ENCODE data around the gene DAB1. TPM values are rescaled to one million over a fixed set of nuclear protein-coding genes. Genes with fewer than 3 reads are reported as not detected.

DAB1 gene
- total RNA-seq, 3 donors from 2014 or later (not counting 1 experiment from before 2014, with no cell fraction given), result 0.41 TPM; not detected in 2

GRCh38 chr1:57048856-57049255, 375.0 kb downstream of the DAB1 start:
- Mint-ChIP-seq H3K27me3 (ENCODE audit: low read depth in 2 of 2) (peaks cover 22 to 45% of the 10 kb centered on the region in 2 donors), H3K4me3 (no peak overlapping the region), H3K4me1 (no peaks in the 10 kb centered on the region), H3K9me3 (no peaks in the 10 kb centered on the region), H3K36me3 (no peaks in the 10 kb centered on the region), H3K27ac (no peak overlapping the region)
- ATAC-seq, result no peak
- H3K27me3 ChIP-seq (ENCODE audit: control insufficient read depth, insufficient read depth, low read length), result no peaks in the 10 kb centered on the region
- TF ChIP-seq, protein P1, sequence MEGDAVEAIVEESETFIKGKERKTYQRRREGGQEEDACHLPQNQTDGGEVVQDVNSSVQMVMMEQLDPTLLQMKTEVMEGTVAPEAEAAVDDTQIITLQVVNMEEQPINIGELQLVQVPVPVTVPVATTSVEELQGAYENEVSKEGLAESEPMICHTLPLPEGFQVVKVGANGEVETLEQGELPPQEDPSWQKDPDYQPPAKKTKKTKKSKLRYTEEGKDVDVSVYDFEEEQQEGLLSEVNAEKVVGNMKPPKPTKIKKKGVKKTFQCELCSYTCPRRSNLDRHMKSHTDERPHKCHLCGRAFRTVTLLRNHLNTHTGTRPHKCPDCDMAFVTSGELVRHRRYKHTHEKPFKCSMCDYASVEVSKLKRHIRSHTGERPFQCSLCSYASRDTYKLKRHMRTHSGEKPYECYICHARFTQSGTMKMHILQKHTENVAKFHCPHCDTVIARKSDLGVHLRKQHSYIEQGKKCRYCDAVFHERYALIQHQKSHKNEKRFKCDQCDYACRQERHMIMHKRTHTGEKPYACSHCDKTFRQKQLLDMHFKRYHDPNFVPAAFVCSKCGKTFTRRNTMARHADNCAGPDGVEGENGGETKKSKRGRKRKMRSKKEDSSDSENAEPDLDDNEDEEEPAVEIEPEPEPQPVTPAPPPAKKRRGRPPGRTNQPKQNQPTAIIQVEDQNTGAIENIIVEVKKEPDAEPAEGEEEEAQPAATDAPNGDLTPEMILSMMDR (IDR thresholded peaks at IDR 0.05), result no peak
- no peaks in the 10 kb centered on the region for H3K9me3 ChIP-seq (ENCODE audit: control insufficient read depth, insufficient read depth, low read length)
- H3K36me3 ChIP-seq (ENCODE audit: control insufficient read depth, insufficient read depth, low read length), result no peaks in the 10 kb centered on the region
- no peak for DNase-seq
- H3K4me3 ChIP-seq (ENCODE audit: low read length), result no peak overlapping the region
- H3K4me1 ChIP-seq (ENCODE audit: control insufficient read depth, insufficient read depth, low read length), result no peaks in the 10 kb centered on the region
- WGBS (ENCODE audit: insufficient coverage), result 69% methylated on average over 8 of the region's 9 CpGs
- no peak overlapping the region for H3K27ac ChIP-seq (ENCODE audit: low read length)
- intact Hi-C loops (cut with micrococcal nuclease), result no loop called here

- H3K27me3 Mint-ChIP-seq (ENCODE audit: low read depth in 2 of 2), result peaks cover 24 to 42% of the 10 kb centered on the region in 2 donors
- H3K4me1 Mint-ChIP-seq, result no peaks in the 10 kb centered on the region
- H3K4me1 ChIP-seq (ENCODE audit: control insufficient read depth, insufficient read depth, low read length), result no peaks in the 10 kb centered on the region
- H3K4me3 ChIP-seq (ENCODE audit: low read length), result no peak overlapping the region
- TF ChIP-seq, protein P1 (IDR thresholded peaks at IDR 0.05), result no peak
- no peaks in the 10 kb centered on the region for H3K36me3 ChIP-seq (ENCODE audit: control insufficient read depth, insufficient read depth, low read length)
- H3K27ac ChIP-seq (ENCODE audit: low read length), result no peak overlapping the region
- H3K4me3 Mint-ChIP-seq, result no peak overlapping the region
- DNase-seq (no peak), ATAC-seq (no peak)
- 100% methylated on average over 1 of the region's 1 CpG for WGBS (ENCODE audit: insufficient coverage)
- intact Hi-C loops (cut with micrococcal nuclease), result no loop called here
- no peaks in the 10 kb centered on the region for H3K9me3 Mint-ChIP-seq
- H3K9me3 ChIP-seq (ENCODE audit: control insufficient read depth, insufficient read depth, low read length), result no peaks in the 10 kb centered on the region
- H3K27me3 ChIP-seq (ENCODE audit: control insufficient read depth, insufficient read depth, low read length), result no peaks in the 10 kb centered on the region
- no peaks in the 10 kb centered on the region for H3K36me3 Mint-ChIP-seq
- no peak overlapping the region for H3K27ac Mint-ChIP-seq
These were observed 377.4 kb downstream of the DAB1 start for GRCh38 chr1:57046462-57046861.

DNA sequence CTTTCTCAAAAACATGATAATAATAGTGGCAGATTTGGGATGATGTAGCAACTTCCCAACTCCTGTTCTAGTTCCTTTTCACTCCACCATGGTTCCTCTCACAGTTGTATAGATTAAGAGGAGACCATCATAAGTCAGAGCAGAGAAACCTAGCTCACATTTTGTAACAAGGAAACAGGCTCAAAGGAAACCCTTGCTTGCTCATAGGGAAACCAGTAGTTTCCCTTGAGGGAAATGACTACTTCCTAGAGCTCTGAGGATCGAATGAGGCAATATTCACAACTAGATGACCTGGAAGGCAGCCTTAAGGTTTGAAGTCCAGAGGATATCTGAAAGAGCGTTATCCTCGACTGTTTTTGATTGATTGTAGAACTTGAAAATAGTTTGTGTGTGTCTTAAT, 382.0 kb downstream of the DAB1 start:
- Histone ChIP-seq H3K27me3 (ENCODE audit: control insufficient read depth, insufficient read depth, low read length) (no peaks in the 10 kb centered on the region), H3K9me3 (ENCODE audit: control insufficient read depth, insufficient read depth, low read length) (no peaks in the 10 kb centered on the region), H3K4me3 (ENCODE audit: low read length) (no peak overlapping the region), H3K4me1 (ENCODE audit: control insufficient read depth, insufficient read depth, low read length) (no peaks in the 10 kb centered on the region), H3K27ac (ENCODE audit: low read length) (no peak overlapping the region), H3K36me3 (ENCODE audit: control insufficient read depth, insufficient read depth, low read length) (no peaks in the 10 kb centered on the region)
- no peaks in the 10 kb centered on the region for H3K9me3 Mint-ChIP-seq
- no peak overlapping the region for H3K27ac Mint-ChIP-seq
- intact Hi-C loops (cut with micrococcal nuclease), result no loop called here
- TF ChIP-seq, protein P1 (IDR thresholded peaks at IDR 0.05), result no peak
- no peaks in the 10 kb centered on the region for H3K4me1 Mint-ChIP-seq
- peaks cover 13 to 26% of the 10 kb centered on the region in 2 donors for H3K27me3 Mint-ChIP-seq (ENCODE audit: low read depth in 2 of 2)
- ATAC-seq, result no peak
- H3K36me3 Mint-ChIP-seq, result no peaks in the 10 kb centered on the region
- WGBS (ENCODE audit: insufficient coverage), result 57% methylated on average over 3 of the region's 3 CpGs
- no peak for DNase-seq
- H3K4me3 Mint-ChIP-seq, result no peak overlapping the region

GRCh38 chr1:57040811-57041210, 383.0 kb downstream of the DAB1 start:
- ATAC-seq, result no peak
- H3K4me3 Mint-ChIP-seq, result no peak overlapping the region

More at GRCh38 chr1:57040811-57041210, 383.0 kb downstream of the DAB1 start:
- DNase-seq, result no peak
- Histone ChIP-seq H3K9me3 (ENCODE audit: control insufficient read depth, insufficient read depth, low read length) (no peaks in the 10 kb centered on the region), H3K27ac (ENCODE audit: low read length) (no peak overlapping the region), H3K4me3 (ENCODE audit: low read length) (no peak overlapping the region), H3K36me3 (ENCODE audit: control insufficient read depth, insufficient read depth, low read length) (no peaks in the 10 kb centered on the region), H3K27me3 (ENCODE audit: control insufficient read depth, insufficient read depth, low read length) (no peaks in the 10 kb centered on the region), H3K4me1 (ENCODE audit: control insufficient read depth, insufficient read depth, low read length) (no peaks in the 10 kb centered on the region)
- 73% methylated on average over 2 of the region's 2 CpGs for WGBS (ENCODE audit: insufficient coverage)
- TF ChIP-seq, protein P1 (IDR thresholded peaks at IDR 0.05), result no peak
- intact Hi-C loops (cut with micrococcal nuclease), result no loop called here
- no peaks in the 10 kb centered on the region for H3K4me1 Mint-ChIP-seq
- H3K9me3 Mint-ChIP-seq, result no peaks in the 10 kb centered on the region
- no peaks in the 10 kb centered on the region for H3K36me3 Mint-ChIP-seq
- H3K27me3 Mint-ChIP-seq (ENCODE audit: low read depth in 2 of 2), result peaks cover 16 to 32% of the 10 kb centered on the region in 2 donors
- H3K27ac Mint-ChIP-seq, result no peak overlapping the region

All from natural killer cell (primary cell).